BE2C (cell line): ENCODE data around the gene PAFAH2.

Source experiments
- DNase-seq: peaks from one replicate; pipeline ENCODE4 v3.0.0-alpha.2; 2020
- H3K27me3 ChIP-seq: fragments of 250-450 bp; sonication (Bioruptor Pico); 2 replicates; pipeline ENCODE4 v1.5.1; 2020; ENCODE audit warnings: mild to moderate bottlenecking
- H3K36me3 ChIP-seq: fragments of 250-450 bp; sonication (Bioruptor Pico); 2 replicates; pipeline ENCODE4 v1.5.1; 2020; ENCODE audit warnings: mild to moderate bottlenecking
- H3K4me1 ChIP-seq: fragments of 250-450 bp; sonication (Bioruptor Pico); 2 replicates; pipeline ENCODE4 v1.5.1; 2020
- H3K4me3 ChIP-seq: 2 replicates; pipeline ENCODE4 v1.5.1; 2011; ENCODE audit warnings: low read depth, low read length
- H3K9me3 ChIP-seq: fragments of 250-450 bp; sonication (Bioruptor Pico); 2 replicates; pipeline ENCODE4 v1.5.1; 2020
- TF ChIP-seq, protein P1 (sequence below): IDR thresholded peaks from 2 replicates; pipeline ENCODE4 v1.5.1; 2012; ENCODE audit warnings: mild to moderate bottlenecking, low read depth, low read length

The PAFAH2 gene

DNA sequence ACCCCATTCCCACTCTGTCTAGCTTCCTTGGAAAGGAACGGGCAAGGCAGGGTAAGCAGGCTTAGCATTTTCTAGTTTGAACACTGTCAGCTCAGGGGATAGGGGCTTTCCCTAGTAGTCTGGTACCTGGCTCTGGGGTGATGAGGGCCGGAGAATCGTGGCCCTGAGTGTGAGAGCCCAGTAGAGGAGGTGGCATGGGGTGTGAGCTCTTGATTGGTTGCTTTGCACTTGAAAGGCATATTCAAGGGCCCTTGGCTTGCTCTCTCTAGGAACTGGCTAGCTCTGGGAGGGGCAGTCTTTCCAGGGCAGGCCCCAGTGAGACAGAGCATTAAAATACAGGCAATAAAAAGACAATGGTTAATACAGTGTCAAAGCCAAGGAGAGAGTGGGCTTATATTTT is 13.0 kb upstream of the PAFAH2 start:
- Histone ChIP-seq H3K27me3 (no peaks in the 10 kb centered on the region), H3K4me1 (no peaks in the 10 kb centered on the region)

DNA sequence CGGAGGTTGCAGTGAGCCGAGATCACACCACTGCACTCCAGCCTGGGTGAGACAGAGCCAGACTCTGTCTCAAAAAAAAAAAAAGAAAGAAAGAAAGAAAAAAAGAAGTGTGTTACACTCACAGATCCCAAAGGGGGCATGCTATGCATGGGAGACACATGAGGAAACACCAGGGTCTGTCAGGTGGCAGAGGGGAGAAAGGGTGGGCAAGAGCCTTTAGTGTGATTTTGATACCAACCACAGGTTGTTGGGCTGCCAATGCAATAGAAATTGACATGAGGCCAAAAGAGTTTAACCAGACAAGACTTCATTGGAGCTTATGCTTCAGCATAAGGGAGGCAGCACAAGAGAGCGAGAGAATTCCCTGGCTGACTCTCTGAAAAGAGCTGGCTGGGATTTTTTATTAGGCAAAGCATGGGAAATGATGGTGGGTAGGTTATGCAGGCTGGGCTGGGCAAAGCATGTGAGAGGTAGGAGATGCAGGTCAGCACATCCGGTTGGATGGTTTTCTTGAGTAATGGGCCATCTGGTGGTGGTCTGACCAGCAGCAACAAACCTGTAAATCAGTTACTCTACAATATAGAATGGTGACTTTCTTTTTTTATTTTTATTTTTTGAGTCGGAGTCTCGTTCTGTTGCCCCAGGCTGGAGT is 12.1 kb upstream of the PAFAH2 start:
- Histone ChIP-seq H3K9me3 (no peaks in the 10 kb centered on the region), H3K36me3 (no peaks in the 10 kb centered on the region), H3K4me3 (no peak overlapping the region), H3K4me1 (no peaks in the 10 kb centered on the region), H3K27me3 (no peaks in the 10 kb centered on the region)
- TF ChIP-seq, protein P1, sequence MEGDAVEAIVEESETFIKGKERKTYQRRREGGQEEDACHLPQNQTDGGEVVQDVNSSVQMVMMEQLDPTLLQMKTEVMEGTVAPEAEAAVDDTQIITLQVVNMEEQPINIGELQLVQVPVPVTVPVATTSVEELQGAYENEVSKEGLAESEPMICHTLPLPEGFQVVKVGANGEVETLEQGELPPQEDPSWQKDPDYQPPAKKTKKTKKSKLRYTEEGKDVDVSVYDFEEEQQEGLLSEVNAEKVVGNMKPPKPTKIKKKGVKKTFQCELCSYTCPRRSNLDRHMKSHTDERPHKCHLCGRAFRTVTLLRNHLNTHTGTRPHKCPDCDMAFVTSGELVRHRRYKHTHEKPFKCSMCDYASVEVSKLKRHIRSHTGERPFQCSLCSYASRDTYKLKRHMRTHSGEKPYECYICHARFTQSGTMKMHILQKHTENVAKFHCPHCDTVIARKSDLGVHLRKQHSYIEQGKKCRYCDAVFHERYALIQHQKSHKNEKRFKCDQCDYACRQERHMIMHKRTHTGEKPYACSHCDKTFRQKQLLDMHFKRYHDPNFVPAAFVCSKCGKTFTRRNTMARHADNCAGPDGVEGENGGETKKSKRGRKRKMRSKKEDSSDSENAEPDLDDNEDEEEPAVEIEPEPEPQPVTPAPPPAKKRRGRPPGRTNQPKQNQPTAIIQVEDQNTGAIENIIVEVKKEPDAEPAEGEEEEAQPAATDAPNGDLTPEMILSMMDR = peak; percentile 38
- no peak for DNase-seq

More for the DNA sequence above, 13.0 kb upstream of the PAFAH2 start:
- H3K4me3 ChIP-seq = no peak overlapping the region
- H3K36me3 ChIP-seq = no peaks in the 10 kb centered on the region
- TF ChIP-seq, protein P1 = no peak
- DNase-seq = no peak
- no peaks in the 10 kb centered on the region for H3K9me3 ChIP-seq

DNA sequence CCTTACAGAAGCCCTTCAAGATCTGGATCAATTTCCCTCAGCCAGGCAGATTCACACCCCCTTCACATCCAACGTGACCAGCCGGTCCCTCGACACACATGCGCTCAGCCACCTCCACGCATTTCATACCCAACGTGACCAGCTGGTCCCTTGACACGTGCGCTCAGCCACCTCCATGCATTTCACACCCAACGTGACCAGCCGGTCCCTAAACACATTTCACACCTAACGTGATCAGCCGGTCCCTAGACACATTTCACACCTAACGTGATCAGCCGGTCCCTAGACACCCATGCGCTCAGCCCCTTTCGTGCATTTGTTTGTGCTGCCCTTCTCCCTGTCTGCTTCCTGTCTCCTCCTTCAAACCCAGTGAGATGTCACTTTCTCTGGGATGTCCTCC is 8.8 kb upstream of the PAFAH2 start:
- Histone ChIP-seq H3K27me3 (no peaks in the 10 kb centered on the region), H3K4me1 (no peaks in the 10 kb centered on the region)
- TF ChIP-seq, protein P1 = no peak

DNA sequence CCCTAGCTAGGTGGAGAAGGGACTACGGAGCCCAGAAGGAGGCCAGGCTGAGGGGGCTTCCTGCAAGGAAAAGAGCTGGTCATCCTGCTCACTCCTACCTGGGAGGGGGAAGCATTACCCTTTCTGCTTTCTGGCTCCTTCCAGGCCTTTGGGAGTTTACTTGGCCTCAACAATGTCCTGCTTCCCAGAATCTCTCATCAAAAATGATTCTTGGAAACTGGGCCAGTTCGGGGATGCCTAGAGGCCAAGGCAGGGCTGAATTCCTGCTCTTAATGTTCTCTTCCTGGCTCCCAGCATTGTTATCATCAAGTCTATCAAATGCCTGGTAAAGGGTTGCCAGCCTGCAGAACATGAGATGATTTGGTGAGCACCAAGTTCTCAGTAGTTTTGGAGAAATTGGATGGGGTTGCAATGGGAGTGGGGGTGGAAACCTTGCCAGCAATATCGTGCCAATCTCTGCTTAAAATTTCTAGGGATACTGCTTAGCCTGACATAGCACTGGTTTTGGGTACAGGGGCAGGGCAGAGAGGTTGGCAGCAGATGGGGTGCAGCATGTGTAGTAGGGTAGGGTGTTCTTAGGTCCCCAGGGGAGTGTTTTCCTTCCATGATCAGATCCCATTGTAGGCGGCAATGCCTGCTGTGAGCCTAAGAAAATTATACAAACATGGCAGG is 7.7 kb upstream of the PAFAH2 start:
- H3K27me3 ChIP-seq = no peaks in the 10 kb centered on the region
- H3K4me1 ChIP-seq = no peaks in the 10 kb centered on the region
- H3K36me3 ChIP-seq = no peaks in the 10 kb centered on the region
- TF ChIP-seq, protein P1 = no peak
- H3K4me3 ChIP-seq = no peak overlapping the region
- no peak for DNase-seq
- no peaks in the 10 kb centered on the region for H3K9me3 ChIP-seq

More for the DNA sequence above, 8.8 kb upstream of the PAFAH2 start:
- Histone ChIP-seq H3K9me3 (no peaks in the 10 kb centered on the region), H3K4me3 (no peak overlapping the region), H3K36me3 (no peaks in the 10 kb centered on the region)
- DNase-seq = no peak

DNA sequence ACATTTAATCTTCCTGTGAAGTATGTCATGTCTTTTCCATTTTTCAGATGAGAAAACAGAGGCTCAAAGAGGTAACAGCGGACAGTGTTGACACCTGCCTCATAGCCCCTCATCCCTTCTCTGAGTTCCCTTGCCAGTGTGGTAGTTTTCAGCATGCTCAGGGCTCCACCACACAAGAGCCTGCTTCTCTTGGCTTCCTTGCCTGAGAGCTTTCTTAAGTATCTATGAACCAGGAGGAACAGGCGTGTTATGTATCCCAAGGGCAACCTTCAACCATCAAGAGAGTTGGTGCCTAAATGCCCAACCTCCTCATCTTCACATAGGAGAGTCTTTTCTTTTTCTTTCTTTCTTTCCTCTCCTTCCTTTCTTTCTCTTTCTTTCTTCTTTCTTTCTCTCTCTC is 5.9 kb upstream of the PAFAH2 start:
- no peak overlapping the region for H3K4me3 ChIP-seq
- no peak for DNase-seq
- no peaks in the 10 kb centered on the region for H3K9me3 ChIP-seq
- no peaks in the 10 kb centered on the region for H3K27me3 ChIP-seq
- TF ChIP-seq, protein P1 = no peak
- peaks cover under 1% of the 10 kb centered on the region for H3K4me1 ChIP-seq
- H3K36me3 ChIP-seq = no peaks in the 10 kb centered on the region

DNA sequence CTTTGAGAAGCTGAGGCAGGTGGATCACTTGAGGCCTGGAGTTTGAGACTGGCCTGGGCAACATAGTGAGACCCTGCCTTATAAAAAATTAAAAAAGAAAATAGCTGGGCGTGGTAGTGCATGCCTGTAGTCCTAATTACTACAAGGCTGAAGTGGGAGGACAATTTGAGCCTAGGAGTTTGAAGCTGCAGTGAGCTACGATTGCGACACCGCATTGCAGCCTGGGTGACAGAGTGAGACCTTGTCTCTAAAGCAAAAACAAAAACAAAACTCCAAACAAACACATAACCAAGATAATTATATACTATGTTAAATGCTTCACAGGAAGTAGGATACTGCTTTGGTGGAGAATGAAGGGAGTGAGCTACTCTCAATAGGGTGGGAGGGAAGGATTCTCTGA is 5.4 kb upstream of the PAFAH2 start:
- no peak for DNase-seq
- Histone ChIP-seq H3K4me3 (no peak overlapping the region), H3K9me3 (no peaks in the 10 kb centered on the region)

More for the DNA sequence above, 5.4 kb upstream of the PAFAH2 start:
- Histone ChIP-seq H3K4me1 (peaks cover 4% of the 10 kb centered on the region), H3K36me3 (no peaks in the 10 kb centered on the region), H3K27me3 (no peaks in the 10 kb centered on the region)
- TF ChIP-seq, protein P1 = no peak
